Fibroblast of lung (primary cell): ENCODE results near the gene ZNF277.

Experiments used
- CTCF ChIP-seq, 2 donors: IDR thresholded peaks in 1 of 2; conservative IDR thresholded peaks in 1 of 2; 1 replicate in 1 of 2; 2 replicates in 1 of 2; pipeline ENCODE4 v1.5.1; 2011 to 2012; ENCODE audit warnings: low read length in 2 of 2, control low read depth in 1 of 2, inconsistent platforms in 1 of 2, low read depth in 1 of 2, mild to moderate bottlenecking in 1 of 2
- EZH2 ChIP-seq: IDR thresholded peaks from 2 replicates; pipeline ENCODE4 v1.5.1; 2012; ENCODE audit warnings: low read length, control low read depth, mild to moderate bottlenecking; ENCODE audit errors: missing control alignments

- TF ChIP-seq CTCF (conservative IDR thresholded peaks at IDR 0.05 in 1 of 2, IDR thresholded peaks at IDR 0.05 in 1 of 2; ENCODE audit: low read depth in 1 of 2, low read length in 2 of 2): no peak
- TF ChIP-seq EZH2: no peak
These were observed 45.7 kb upstream of the ZNF277 start for GRCh38 chr7:112160771-112161150.
